HG02642 (cell line): Measurements from ENCODE around the gene HSPBAP1.

Experiments
- ATAC-seq: cut with Tn5 transposase; IDR thresholded peaks from one replicate; pipeline ENCODE4 v1.9.1; 2021; ENCODE audit warnings: mild to moderate bottlenecking; ENCODE audit not compliant: unreplicated experiment, poor library complexity

Gene HSPBAP1

GRCh38 chr3:122692674-122693073 is 101.0 kb downstream of the HSPBAP1 start:
- ATAC-seq: no peak

- ATAC-seq: peak; percentile 76
Observed at GRCh38 chr3:122691195-122691594, 102.4 kb downstream of the HSPBAP1 start.

GRCh38 chr3:122690096-122690495 is 103.5 kb downstream of the HSPBAP1 start:
- ATAC-seq: no peak
